VCaP (cell line): Measurements from ENCODE around the gene SLC26A4.

Experiments
- H3K27ac ChIP-seq: fragments of 450-650 bp; 2 replicates; pipeline ENCODE4 v1.5.1; 2017
- CTCF ChIP-seq: fragments of 450-650 bp; conservative IDR thresholded peaks from 2 replicates; pipeline ENCODE4 v1.5.1; 2017; ENCODE audit warnings: mild to moderate bottlenecking, moderate library complexity

The SLC26A4 gene

DNA sequence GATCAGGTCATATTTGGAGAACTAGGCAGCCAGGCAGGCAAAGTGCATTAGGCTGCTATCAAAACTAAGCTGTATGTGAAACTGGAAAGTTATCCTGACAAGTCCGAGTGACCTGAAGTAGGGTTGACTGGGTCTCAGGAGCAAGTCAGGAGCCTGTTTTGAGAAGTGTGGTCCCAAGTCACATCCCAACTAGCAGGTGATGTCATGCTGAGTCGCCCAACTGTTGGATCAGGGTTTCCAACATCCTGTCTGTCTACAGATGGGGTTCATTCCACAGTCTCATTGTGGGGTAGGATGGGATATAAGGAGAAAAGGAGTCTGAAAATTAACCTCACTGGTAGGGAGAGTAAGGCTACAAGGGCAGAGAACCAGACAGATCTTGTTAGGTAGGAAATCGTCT is 27.0 kb downstream of the SLC26A4 start:
- TF ChIP-seq CTCF: no peak
- no peak overlapping the region for H3K27ac ChIP-seq

GRCh38 chr7:107689553-107689952 is 28.9 kb downstream of the SLC26A4 start:
- TF ChIP-seq CTCF: no peak
- H3K27ac ChIP-seq: no peak overlapping the region

GRCh38 chr7:107690084-107690483 is 29.5 kb downstream of the SLC26A4 start:
- H3K27ac ChIP-seq: no peak overlapping the region
- TF ChIP-seq CTCF: no peak

GRCh38 chr7:107690611-107691010 is 30.0 kb downstream of the SLC26A4 start:
- TF ChIP-seq CTCF: no peak
- H3K27ac ChIP-seq: no peak overlapping the region

GRCh38 chr7:107691716-107692115 is 31.1 kb downstream of the SLC26A4 start:
- H3K27ac ChIP-seq: no peak overlapping the region
- no peak for TF ChIP-seq CTCF

DNA sequence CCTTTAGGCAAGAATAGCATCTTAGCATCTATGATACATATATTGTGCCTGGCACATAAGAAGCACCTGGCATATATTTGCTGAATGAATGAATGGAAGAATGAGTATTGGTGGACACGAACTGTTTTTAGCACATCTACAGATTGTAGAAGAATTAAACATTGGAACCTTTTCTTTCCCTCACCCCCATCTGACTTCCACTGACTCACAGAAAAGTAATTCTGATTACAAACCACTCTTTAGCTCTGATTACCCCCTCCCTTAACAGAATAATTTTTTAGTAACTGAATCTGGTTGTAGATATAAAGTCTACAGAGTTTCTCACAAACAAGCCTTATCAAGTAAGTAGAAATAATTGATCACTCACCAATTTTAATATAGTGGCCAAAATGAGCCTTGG is 31.9 kb downstream of the SLC26A4 start:
- no peak for TF ChIP-seq CTCF
- H3K27ac ChIP-seq: no peak overlapping the region

GRCh38 chr7:107693396-107693795 is 32.8 kb downstream of the SLC26A4 start:
- TF ChIP-seq CTCF: no peak
- H3K27ac ChIP-seq: no peak overlapping the region

- TF ChIP-seq CTCF: no peak
- no peak overlapping the region for H3K27ac ChIP-seq
Observed at GRCh38 chr7:107694386-107694785, 33.8 kb downstream of the SLC26A4 start.
